ENCODE results near the gene RABGGTA.
"Not testable (repeated sequence)": the region's sequence is repeated elsewhere in the genome, so short reads cannot be mapped to it uniquely, and the experiment has no call there.

RABGGTA gene

GRCh38 chr14:24245350-24245749 is 26.0 kb downstream of the RABGGTA start:
- 96% methylated on average over 11 of the region's 11 CpGs for WGBS
- H2BK120ac ChIP-seq (ENCODE audit: low read depth, low read length); H2AFZ ChIP-seq (ENCODE audit: low read depth, low read length); H4K91ac ChIP-seq (ENCODE audit: low read length); H2BK5ac ChIP-seq (ENCODE audit: low read depth, low read length, poor library complexity, severe bottlenecking); H2AK5ac ChIP-seq (ENCODE audit: low read length, severe bottlenecking); H3K79me1 ChIP-seq (replicated peaks; ENCODE audit: low read length, poor library complexity, severe bottlenecking); H3K27ac ChIP-seq (ENCODE audit: low read length, poor library complexity, severe bottlenecking); H3K14ac ChIP-seq (ENCODE audit: low read length in 2 of 2); H2BK15ac ChIP-seq (ENCODE audit: low read depth, poor library complexity, severe bottlenecking); H3K9me3 ChIP-seq (ENCODE audit: control insufficient read depth, low read length); DNase-seq; H3K4me3 ChIP-seq (ENCODE audit: insufficient read depth in 1 of 2, low read depth in 1 of 2, low read length in 2 of 2); H3K23ac ChIP-seq (ENCODE audit: low read length in 2 of 2); H3K27me3 ChIP-seq (ENCODE audit: control insufficient read depth in 1 of 2, insufficient read depth in 1 of 2, low read length in 2 of 2); H3K4me2 ChIP-seq (ENCODE audit: low read length, poor library complexity, severe bottlenecking); H3K18ac ChIP-seq (ENCODE audit: low read depth in 1 of 2, low read length in 2 of 2); H4K8ac ChIP-seq (ENCODE audit: low read length); H3K9ac ChIP-seq (ENCODE audit: low read length); H3K4ac ChIP-seq (ENCODE audit: low read depth in 1 of 2, low read length in 2 of 2): not testable (repeated sequence)
- Histone ChIP-seq H3K36me3 (ENCODE audit: control insufficient read depth in 1 of 2, insufficient read depth in 2 of 2, low read depth in 1 of 2, low read length in 2 of 2) (peaks cover 9 to 13% of the 10 kb centered on the region in 2 experiments), H2BK12ac (ENCODE audit: low read length in 2 of 2) (peak overlapping the region in 1 of 2 experiments; percentile 19), H3K4me1 (ENCODE audit: control insufficient read depth, insufficient read depth, low read depth, low read length) (peaks cover 12% of the 10 kb centered on the region)

GRCh38 chr14:24243336-24243836 is 28.0 kb downstream of the RABGGTA start:
- DNase-seq = no peak
- peak overlapping the region; percentile 61 for H2AK5ac ChIP-seq (ENCODE audit: low read length, severe bottlenecking)
- no peak overlapping the region for H2AFZ ChIP-seq (ENCODE audit: low read depth, low read length)
- H3K4me2 ChIP-seq (ENCODE audit: low read length, poor library complexity, severe bottlenecking) = peak overlapping the region; percentile 89
- peaks cover 15% of the 10 kb centered on the region for H3K4me1 ChIP-seq (ENCODE audit: control insufficient read depth, insufficient read depth, low read depth, low read length)
- H3K18ac ChIP-seq (ENCODE audit: low read depth in 1 of 2, low read length in 2 of 2) = peak overlapping the region in 1 of 2 experiments; percentile 32
- no peaks in the 10 kb centered on the region for H3K9me3 ChIP-seq (ENCODE audit: control insufficient read depth, low read length)
- H2BK120ac ChIP-seq (ENCODE audit: low read depth, low read length) = no peak overlapping the region
- H4K8ac ChIP-seq (ENCODE audit: low read length) = peak overlapping the region; percentile 86
- no peaks in the 10 kb centered on the region for H3K27me3 ChIP-seq (ENCODE audit: control insufficient read depth in 1 of 2, insufficient read depth in 1 of 2, low read length in 2 of 2)
- no peak overlapping the region for H3K23ac ChIP-seq (ENCODE audit: low read length in 2 of 2)
- H4K91ac ChIP-seq (ENCODE audit: low read length) = no peak overlapping the region
- WGBS = 63% methylated on average over 6 of the region's 10 CpGs
- peak overlapping the region; percentile 91 for H3K9ac ChIP-seq (ENCODE audit: low read length)
- peak overlapping the region in 1 of 2 experiments; percentile 67 for H2BK12ac ChIP-seq (ENCODE audit: low read length in 2 of 2)
- H3K4ac ChIP-seq (ENCODE audit: low read depth in 1 of 2, low read length in 2 of 2) = peak overlapping the region in 1 of 2 experiments; percentile 59
- no peak overlapping the region for H3K14ac ChIP-seq (ENCODE audit: low read length in 2 of 2)
- peaks cover 19 to 28% of the 10 kb centered on the region in 2 experiments for H3K36me3 ChIP-seq (ENCODE audit: control insufficient read depth in 1 of 2, insufficient read depth in 2 of 2, low read depth in 1 of 2, low read length in 2 of 2)
- peak overlapping the region in 1 of 2 experiments; percentile 97 for H3K4me3 ChIP-seq (ENCODE audit: insufficient read depth in 1 of 2, low read depth in 1 of 2, low read length in 2 of 2)
- H2BK5ac ChIP-seq (ENCODE audit: low read depth, low read length, poor library complexity, severe bottlenecking) = no peak overlapping the region
- H2BK15ac ChIP-seq (ENCODE audit: low read depth, poor library complexity, severe bottlenecking) = no peak overlapping the region
- H3K79me1 ChIP-seq (replicated peaks; ENCODE audit: low read length, poor library complexity, severe bottlenecking) = peaks cover 11% of the 10 kb centered on the region
- peak overlapping the region; percentile 100 for H3K27ac ChIP-seq (ENCODE audit: low read length, poor library complexity, severe bottlenecking)

DNA sequence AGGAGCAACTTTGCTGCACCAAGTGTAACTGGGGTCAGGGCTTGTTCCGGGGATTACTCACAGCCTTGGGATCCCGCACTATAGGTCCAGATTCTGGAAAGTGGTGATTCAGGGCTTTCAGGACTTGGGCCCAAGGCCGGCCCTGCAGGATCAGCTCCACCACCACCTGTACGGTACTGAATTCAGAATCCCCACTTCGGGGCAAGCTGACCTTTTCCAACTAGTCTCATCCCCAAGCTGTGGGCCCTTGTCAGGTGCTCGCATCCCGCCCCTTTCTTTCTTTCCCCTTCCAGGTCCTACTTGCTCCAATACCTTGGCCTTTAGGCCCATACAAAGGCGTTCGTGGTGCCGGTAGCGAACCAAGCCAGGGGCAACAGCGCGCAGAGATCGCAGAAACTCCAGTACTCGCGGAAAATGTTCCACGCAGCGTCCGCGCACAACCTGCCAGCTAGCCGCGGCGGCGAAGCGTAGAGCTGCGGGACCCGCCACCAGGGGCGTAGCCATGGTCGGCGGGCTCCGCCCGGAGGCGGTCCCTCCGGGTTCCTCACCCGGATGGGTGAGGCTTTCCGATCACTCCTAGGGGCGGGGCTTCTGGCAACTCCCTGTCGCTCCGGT is 29.5 kb downstream of the RABGGTA start:
- H4K8ac ChIP-seq (ENCODE audit: low read length) = peak overlapping the region; percentile 95
- peak overlapping the region; percentile 88 to 97 for H3K4me3 ChIP-seq (ENCODE audit: insufficient read depth in 1 of 2, low read depth in 1 of 2, low read length in 2 of 2)
- peak overlapping the region in 1 of 2 experiments; percentile 82 for H3K23ac ChIP-seq (ENCODE audit: low read length in 2 of 2)
- peaks cover 32 to 43% of the 10 kb centered on the region in 2 experiments for H3K36me3 ChIP-seq (ENCODE audit: control insufficient read depth in 1 of 2, insufficient read depth in 2 of 2, low read depth in 1 of 2, low read length in 2 of 2)
- no peaks in the 10 kb centered on the region for H3K27me3 ChIP-seq (ENCODE audit: control insufficient read depth in 1 of 2, insufficient read depth in 1 of 2, low read length in 2 of 2)
- no peaks in the 10 kb centered on the region for H3K9me3 ChIP-seq (ENCODE audit: control insufficient read depth, low read length)
- peak overlapping the region; percentile 80 for H2AFZ ChIP-seq (ENCODE audit: low read depth, low read length)
- H3K79me1 ChIP-seq (replicated peaks; ENCODE audit: low read length, poor library complexity, severe bottlenecking) = peaks cover 21% of the 10 kb centered on the region
- H4K91ac ChIP-seq (ENCODE audit: low read length) = peak overlapping the region; percentile 72
- H3K9ac ChIP-seq (ENCODE audit: low read length) = peak overlapping the region; percentile 91
- peak overlapping the region in 1 of 2 experiments; percentile 96 for H3K14ac ChIP-seq (ENCODE audit: low read length in 2 of 2)
- peak overlapping the region; percentile 100 for H3K27ac ChIP-seq (ENCODE audit: low read length, poor library complexity, severe bottlenecking)
- peaks cover 18% of the 10 kb centered on the region for H3K4me1 ChIP-seq (ENCODE audit: control insufficient read depth, insufficient read depth, low read depth, low read length)
- H3K4ac ChIP-seq (ENCODE audit: low read depth in 1 of 2, low read length in 2 of 2) = peak overlapping the region; percentile 90 to 96
- peak overlapping the region; percentile 94 for H3K4me2 ChIP-seq (ENCODE audit: low read length, poor library complexity, severe bottlenecking)
- peak overlapping the region; percentile 77 for H2AK5ac ChIP-seq (ENCODE audit: low read length, severe bottlenecking)
- peak overlapping the region; percentile 59 to 61 for H2BK12ac ChIP-seq (ENCODE audit: low read length in 2 of 2)
- peak overlapping the region; percentile 94 for H3K18ac ChIP-seq (ENCODE audit: low read depth in 1 of 2, low read length in 2 of 2)
- DNase-seq = peak; percentile 97
- H2BK15ac ChIP-seq (ENCODE audit: low read depth, poor library complexity, severe bottlenecking) = peak overlapping the region; percentile 94
- peak overlapping the region; percentile 99 for H2BK5ac ChIP-seq (ENCODE audit: low read depth, low read length, poor library complexity, severe bottlenecking)
- WGBS = 2% methylated on average over 38 of the region's 39 CpGs
- H2BK120ac ChIP-seq (ENCODE audit: low read depth, low read length) = peak overlapping the region; percentile 90

- no peak overlapping the region for H4K91ac ChIP-seq (ENCODE audit: low read length)
- no peak overlapping the region for H3K14ac ChIP-seq (ENCODE audit: low read length in 2 of 2)
- no peak overlapping the region for H3K18ac ChIP-seq (ENCODE audit: low read depth in 1 of 2, low read length in 2 of 2)
- H3K4ac ChIP-seq (ENCODE audit: low read depth in 1 of 2, low read length in 2 of 2) = no peak overlapping the region
- no peaks in the 10 kb centered on the region for H3K27me3 ChIP-seq (ENCODE audit: control insufficient read depth in 1 of 2, insufficient read depth in 1 of 2, low read length in 2 of 2)
- no peak overlapping the region for H4K8ac ChIP-seq (ENCODE audit: low read length)
- H3K27ac ChIP-seq (ENCODE audit: low read length, poor library complexity, severe bottlenecking) = no peak overlapping the region
- H3K36me3 ChIP-seq (ENCODE audit: control insufficient read depth in 1 of 2, insufficient read depth in 2 of 2, low read depth in 1 of 2, low read length in 2 of 2) = peaks cover 42 to 59% of the 10 kb centered on the region in 2 experiments
- no peak overlapping the region for H2BK5ac ChIP-seq (ENCODE audit: low read depth, low read length, poor library complexity, severe bottlenecking)
- no peaks in the 10 kb centered on the region for H3K9me3 ChIP-seq (ENCODE audit: control insufficient read depth, low read length)
- no peak overlapping the region for H3K4me2 ChIP-seq (ENCODE audit: low read length, poor library complexity, severe bottlenecking)
- H2AK5ac ChIP-seq (ENCODE audit: low read length, severe bottlenecking) = no peak overlapping the region
- H3K23ac ChIP-seq (ENCODE audit: low read length in 2 of 2) = no peak overlapping the region
- H3K79me1 ChIP-seq (replicated peaks; ENCODE audit: low read length, poor library complexity, severe bottlenecking) = peaks cover 31% of the 10 kb centered on the region
- H2BK120ac ChIP-seq (ENCODE audit: low read depth, low read length) = no peak overlapping the region
- H2BK15ac ChIP-seq (ENCODE audit: low read depth, poor library complexity, severe bottlenecking) = no peak overlapping the region
- H2BK12ac ChIP-seq (ENCODE audit: low read length in 2 of 2) = no peak overlapping the region
- H3K4me1 ChIP-seq (ENCODE audit: control insufficient read depth, insufficient read depth, low read depth, low read length) = peaks cover 18% of the 10 kb centered on the region
- H3K4me3 ChIP-seq (ENCODE audit: insufficient read depth in 1 of 2, low read depth in 1 of 2, low read length in 2 of 2) = peak overlapping the region in 1 of 2 experiments; percentile 97
- WGBS = 98% methylated on average over 9 of the region's 9 CpGs
- no peak for DNase-seq
- no peak overlapping the region for H2AFZ ChIP-seq (ENCODE audit: low read depth, low read length)
- H3K9ac ChIP-seq (ENCODE audit: low read length) = peak overlapping the region; percentile 91
Measured at GRCh38 chr14:24240110-24240918, 31.1 kb downstream of the RABGGTA start.

Data from mesenchymal stem cell (in vitro differentiated cells and primary cell).